Cardiac septum (tissue), 1 donor: ENCODE results near the gene ITIH6. TPM values are rescaled to one million over a fixed set of nuclear protein-coding genes. Genes with fewer than 3 reads are reported as not detected.
"Not testable (repeated sequence)": the region's sequence is repeated elsewhere in the genome, so short reads cannot be mapped to it uniquely, and the experiment has no call there.

Source experiments
- DNase-seq: peaks from one replicate; pipeline ENCODE4 v3.0.0-alpha.2; 2020; ENCODE audit warnings: low spot score
- intact Hi-C: fragments of 100-400 bp; cut with DNase I; formaldehyde crosslinking; loops from one replicate; pipeline ENCODE4 v1.14.0; 2022
- total RNA-seq: library from RNA; stranded (reverse); fragmentation: NEBNext Ultra II Directional; extraction: Animal tissue kit (Norgen Biotek cat#: 25700); gene quantifications from one replicate; pipeline ENCODE4 v1.2.1, GENCODE V29; 2021
- donor health status: DM: no; HTN: no; CAD: no.

Gene ITIH6
- total RNA-seq, 1 donor from 2014 or later, result not detected

GRCh38 chrX:54736298-54736942 is 61.6 kb downstream of the ITIH6 start:
- DNase-seq, intact Hi-C loops: not testable (repeated sequence)

GRCh38 chrX:54721424-54721823 is 76.6 kb downstream of the ITIH6 start:
- intact Hi-C loops, result no loop called here
- no peak for DNase-seq

- no peak for DNase-seq
- intact Hi-C loops, result no loop called here
Measured at GRCh38 chrX:54715621-54716020, 82.4 kb downstream of the ITIH6 start.

- intact Hi-C loops, result no loop called here
- DNase-seq, result no peak
Measured at GRCh38 chrX:54714424-54714823, 83.6 kb downstream of the ITIH6 start.

GRCh38 chrX:54711735-54712134 is 86.3 kb downstream of the ITIH6 start:
- no peak for DNase-seq
- intact Hi-C loops, result no loop called here

- intact Hi-C loops, result no loop called here
- no peak for DNase-seq
Measured at GRCh38 chrX:54710920-54711319, 87.1 kb downstream of the ITIH6 start.

GRCh38 chrX:54708404-54708803 is 89.7 kb downstream of the ITIH6 start:
- intact Hi-C loops, result no loop called here
- DNase-seq, result no peak

Other genes starting within 250 kb of the ITIH6 start
- 91.5 TPM for gene MAGED2, start 9.5 kb upstream of the ITIH6 start, total RNA-seq
- gene TRO, start 122.6 kb upstream of the ITIH6 start, total RNA-seq, result 4.6 TPM
- 0.35 TPM for gene PFKFB1, start 195.9 kb upstream of the ITIH6 start, total RNA-seq
- 8.4 TPM for gene APEX2, start 202.1 kb upstream of the ITIH6 start, total RNA-seq
- 5.6 TPM for gene ALAS2, start 232.7 kb upstream of the ITIH6 start, total RNA-seq